Naive B cell (primary cell): Measurements from ENCODE around the gene TRAF5. TPM values are rescaled to one million over a fixed set of nuclear protein-coding genes. Genes with fewer than 3 reads are reported as not detected.
"Not testable (repeated sequence)": the region's sequence is repeated elsewhere in the genome, so short reads cannot be mapped to it uniquely, and the experiment has no call there.

Source experiments
- ATAC-seq, 2 donors: fragments of 150-1000 bp; cut with Tn5 transposase; 2 replicates each; pipeline ENCODE4 v1.10.0; 2021; ENCODE audit warnings: low read depth in 2 of 2, mild to moderate bottlenecking in 2 of 2, moderate library complexity in 2 of 2
- DNase-seq: peaks from one replicate; pipeline ENCODE4 v3.0.0; 2022
- H3K27ac Mint-ChIP-seq, 6 donors: one replicate each; pipeline ENCODE4 v1.8.0; 2020 to 2022; ENCODE audit warnings: mild to moderate bottlenecking in 6 of 6, mixed read lengths in 6 of 6, moderate library complexity in 5 of 6, inconsistent platforms in 2 of 6
- H3K27me3 Mint-ChIP-seq, 3 donors: one replicate each; pipeline ENCODE4 v1.8.0; 2021 to 2022; ENCODE audit warnings: mixed read lengths in 3 of 3, mild to moderate bottlenecking in 1 of 3
- H3K36me3 Mint-ChIP-seq, 2 donors: one replicate each; pipeline ENCODE4 v1.8.0; 2020 to 2022; ENCODE audit warnings: mixed read lengths in 2 of 2, inconsistent platforms in 1 of 2, mild to moderate bottlenecking in 1 of 2
- H3K4me1 Mint-ChIP-seq, 3 donors: one replicate each; pipeline ENCODE4 v1.8.0; 2020 to 2022; ENCODE audit warnings: mixed read lengths in 3 of 3, inconsistent platforms in 1 of 3, mild to moderate bottlenecking in 1 of 3, moderate library complexity in 1 of 3
- H3K4me3 Mint-ChIP-seq, 8 donors: one replicate each; pipeline ENCODE4 v1.8.0; 2020 to 2022; ENCODE audit warnings: mild to moderate bottlenecking in 8 of 8, mixed read lengths in 8 of 8, moderate library complexity in 8 of 8, inconsistent platforms in 2 of 8
- H3K9me3 Mint-ChIP-seq, 7 donors: one replicate each; pipeline ENCODE4 v1.8.0; 2020 to 2022; ENCODE audit warnings: mixed read lengths in 7 of 7, mild to moderate bottlenecking in 5 of 7, inconsistent platforms in 2 of 7, moderate library complexity in 1 of 7
- polyA plus RNA-seq, 6 donors: library from polyadenylated mRNA; unstranded; fragments of 300-500 nt; fragmentation: Illumina TruSeq; gene quantifications; one replicate each; pipeline ENCODE4 v1.2.3, GENCODE V29; 2021; ENCODE audit warnings: low read depth in 6 of 6

TRAF5 gene
- polyA plus RNA-seq, 6 donors from 2014 or later = 41.1 to 105 (median 80.3) TPM

DNA sequence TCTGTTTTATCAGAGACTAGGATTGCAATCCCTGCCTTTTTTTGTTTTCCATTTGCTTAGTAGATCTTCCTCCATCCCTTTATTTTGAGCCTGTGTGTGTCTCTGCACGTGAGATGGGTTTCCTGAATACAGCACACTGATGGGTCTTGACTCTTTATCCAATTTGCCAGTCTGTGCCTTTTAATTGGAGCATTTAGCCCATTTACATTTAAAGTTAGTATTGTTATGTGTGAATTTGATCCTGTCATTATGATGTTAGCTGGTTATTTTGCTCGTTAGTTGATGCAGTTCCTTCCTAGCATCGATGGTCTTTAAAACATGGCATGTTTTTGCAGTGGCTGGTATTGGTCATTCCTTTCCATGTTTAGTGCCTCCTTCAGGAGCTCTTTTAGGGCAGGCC is 79.5 kb downstream of the TRAF5 start:
- H3K4me3 Mint-ChIP-seq, H3K27me3 Mint-ChIP-seq, H3K27ac Mint-ChIP-seq, DNase-seq, H3K36me3 Mint-ChIP-seq, ATAC-seq: not testable (repeated sequence)
- Mint-ChIP-seq H3K4me1 (peaks cover 13 to 24% (median 16%) of the 10 kb centered on the region in 3 donors), H3K9me3 (peaks cover 0 to 17% (median 6%) of the 10 kb centered on the region in 7 donors)

DNA sequence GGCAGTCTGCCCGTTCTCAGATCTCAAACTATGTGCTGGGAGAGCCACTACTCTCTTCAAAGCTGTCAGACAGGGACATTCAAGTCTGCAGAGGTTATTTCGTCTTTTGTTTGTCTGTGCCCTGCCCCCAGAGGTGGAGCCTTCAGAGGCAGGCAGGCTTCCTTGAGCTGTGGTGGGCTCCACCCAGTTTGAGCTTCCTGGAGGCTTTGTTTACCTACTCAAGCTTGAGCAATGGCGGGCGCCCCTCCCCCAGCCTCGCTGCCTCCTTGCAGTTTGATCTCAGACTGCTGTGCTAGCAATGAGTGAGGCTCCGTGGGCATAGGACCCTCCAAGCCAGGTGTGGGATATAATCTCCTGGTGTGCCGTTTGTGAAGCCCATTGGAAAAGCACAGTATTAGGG is 81.1 kb downstream of the TRAF5 start:
- H3K27me3 Mint-ChIP-seq, ATAC-seq, H3K36me3 Mint-ChIP-seq: not testable (repeated sequence)

DNA sequence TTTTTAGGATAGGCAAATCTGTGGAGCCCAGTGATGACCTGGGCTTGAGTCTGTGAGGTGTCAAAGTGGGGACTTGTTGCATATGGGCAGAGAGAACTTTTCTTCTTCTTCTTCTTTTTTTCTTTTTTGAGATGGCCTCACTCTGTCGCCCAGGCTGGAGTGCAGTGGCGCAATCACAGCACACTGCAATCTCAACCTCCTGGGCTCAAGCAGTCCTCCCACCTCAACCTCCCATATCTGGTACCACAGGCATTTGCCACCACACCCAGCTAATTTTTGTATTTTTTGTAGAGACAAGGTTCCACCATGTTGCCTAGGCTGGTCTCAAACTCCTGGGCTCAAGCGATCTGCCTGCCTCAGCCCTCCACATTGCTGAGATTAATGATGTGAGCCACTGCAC is 85.0 kb downstream of the TRAF5 start:
- H3K4me1 Mint-ChIP-seq = peaks cover 16 to 18% (median 18%) of the 10 kb centered on the region in 3 donors
- H3K36me3 Mint-ChIP-seq = peaks cover 0 to 5% of the 10 kb centered on the region in 2 donors
- H3K27ac Mint-ChIP-seq = peak overlapping the region in 1 of 6 donors; percentile 44
- no peak for DNase-seq
- peaks cover 0 to 12% (median 3%) of the 10 kb centered on the region in 7 donors for H3K9me3 Mint-ChIP-seq
- no peak overlapping the region for H3K4me3 Mint-ChIP-seq
- H3K27me3 Mint-ChIP-seq = no peaks in the 10 kb centered on the region
- ATAC-seq = no peak

More for the DNA sequence above, 81.1 kb downstream of the TRAF5 start:
- not testable (repeated sequence) for DNase-seq, H3K27ac Mint-ChIP-seq
- peak overlapping the region in 2 of 8 donors; percentile 42 to 51 for H3K4me3 Mint-ChIP-seq
- H3K9me3 Mint-ChIP-seq = peaks cover 0 to 13% (median 2%) of the 10 kb centered on the region in 7 donors
- H3K4me1 Mint-ChIP-seq = peaks cover 12 to 18% (median 14%) of the 10 kb centered on the region in 3 donors

DNA sequence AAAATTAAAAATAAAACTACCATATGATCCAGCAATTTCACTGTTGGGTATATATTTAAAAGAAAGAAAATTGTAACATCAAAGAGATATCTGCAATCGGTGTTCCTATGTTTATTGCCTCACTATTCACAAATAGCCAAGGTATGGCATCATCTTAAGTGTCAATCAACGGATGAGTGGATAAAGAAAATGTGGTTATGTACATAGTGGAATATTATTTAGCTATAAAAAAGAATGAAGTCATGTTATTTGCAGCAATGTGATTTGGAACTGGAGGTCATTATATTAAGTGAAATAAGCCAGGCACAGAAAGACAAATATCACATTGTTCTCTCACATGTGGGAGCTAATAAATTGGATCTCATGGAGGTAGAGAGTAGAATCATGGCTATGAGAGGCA is 89.1 kb downstream of the TRAF5 start:
- Mint-ChIP-seq H3K27me3 (no peaks in the 10 kb centered on the region), H3K4me1 (peaks cover 8 to 12% (median 11%) of the 10 kb centered on the region in 3 donors), H3K36me3 (no peaks in the 10 kb centered on the region), H3K9me3 (peaks cover 0 to 4% (median 0%) of the 10 kb centered on the region in 7 donors), H3K4me3 (peak overlapping the region; percentile 50 to 87 (median 58)), H3K27ac (peak overlapping the region in 2 of 6 donors; percentile 9 to 58)
- ATAC-seq = no peak
- no peak for DNase-seq

DNA sequence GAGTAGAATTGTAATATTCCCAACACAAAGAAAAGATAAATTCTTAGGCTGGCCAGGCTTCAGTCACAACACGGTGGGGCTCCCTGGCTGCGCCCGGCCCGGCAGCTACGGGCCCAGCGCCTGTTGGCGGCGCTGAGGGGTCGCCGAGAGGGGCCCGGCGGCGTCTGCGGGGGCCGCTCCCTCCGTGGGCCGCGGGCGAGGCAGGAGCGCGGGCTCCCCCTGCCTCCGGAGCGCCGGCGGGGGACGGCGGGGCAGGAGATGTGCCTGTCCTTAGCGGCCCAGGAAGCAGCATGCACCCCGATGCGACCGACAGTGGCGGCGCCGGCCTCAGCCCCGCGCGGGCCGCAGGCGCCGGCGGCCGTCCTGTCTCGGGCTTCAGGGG is 89.6 kb downstream of the TRAF5 start:
- H3K27me3 Mint-ChIP-seq, H3K9me3 Mint-ChIP-seq, H3K36me3 Mint-ChIP-seq: not testable (repeated sequence)
- peak; percentile 44 for DNase-seq
- Mint-ChIP-seq H3K27ac (peak overlapping the region in 2 of 6 donors; percentile 9 to 58), H3K4me1 (peaks cover 8 to 12% (median 11%) of the 10 kb centered on the region in 3 donors), H3K4me3 (peak overlapping the region; percentile 21 to 87 (median 58))
- ATAC-seq = peak; percentile 73 to 79

DNA sequence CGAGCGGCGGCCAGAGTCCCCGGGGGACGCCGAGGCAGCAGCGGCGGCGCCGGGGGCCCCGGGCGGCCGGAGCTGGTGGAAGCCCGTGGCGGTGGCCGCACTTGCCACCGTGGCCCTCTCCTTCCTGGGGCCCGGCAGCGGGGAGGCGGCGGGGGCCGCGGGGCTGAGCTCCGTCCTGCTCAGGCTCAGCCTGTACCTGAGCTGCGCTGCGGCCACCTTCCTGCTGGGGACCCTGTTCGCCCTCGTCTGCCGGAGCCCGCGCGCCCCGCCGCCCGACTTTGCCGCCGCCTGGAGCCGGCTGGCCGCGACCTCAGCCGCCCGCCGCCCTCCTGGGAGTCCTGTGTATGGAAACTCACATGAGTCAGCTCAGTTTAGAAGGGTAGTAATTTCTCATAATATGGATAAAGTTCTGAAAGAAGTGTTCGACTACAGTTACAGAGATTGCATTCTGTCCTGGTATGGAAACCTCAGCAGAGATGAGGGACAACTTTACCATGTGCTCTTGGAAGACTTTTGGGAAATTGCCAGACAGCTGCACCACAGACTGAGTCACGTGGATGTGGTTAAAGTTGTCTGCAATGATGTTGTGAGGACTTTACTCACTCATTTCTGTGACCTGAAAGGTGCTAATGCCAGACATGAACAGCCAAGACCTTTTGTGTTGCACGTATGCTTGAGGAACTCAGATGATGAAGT is 90.1 kb downstream of the TRAF5 start:
- not testable (repeated sequence) for H3K27me3 Mint-ChIP-seq, H3K9me3 Mint-ChIP-seq, H3K36me3 Mint-ChIP-seq
- Mint-ChIP-seq H3K4me3 (peak overlapping the region; percentile 20 to 79 (median 74)), H3K27ac (peak overlapping the region in 4 of 6 donors; percentile 22 to 69 (median 37)), H3K4me1 (peaks cover 8 to 12% (median 11%) of the 10 kb centered on the region in 3 donors)
- DNase-seq = peak; percentile 18
- ATAC-seq = peak; percentile 61 to 65

DNA sequence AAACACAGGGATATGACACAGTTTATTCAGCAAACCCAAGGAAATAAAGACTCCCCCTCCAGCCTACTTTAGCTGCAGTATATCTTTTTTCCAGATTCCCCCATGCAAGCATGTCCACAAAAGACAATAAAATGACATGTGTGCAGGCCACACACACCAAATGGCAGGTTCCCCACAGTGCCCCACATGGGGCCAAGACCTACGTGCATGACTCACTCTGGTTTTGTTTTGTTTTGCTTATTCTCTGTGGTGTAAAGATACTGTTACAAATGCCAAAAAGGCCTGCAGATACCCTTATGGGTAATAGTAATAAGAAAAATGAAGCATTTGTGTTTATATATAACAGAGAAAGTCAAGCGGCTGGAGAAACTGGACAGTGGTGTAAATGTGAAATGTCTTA is 93.8 kb downstream of the TRAF5 start:
- no peaks in the 10 kb centered on the region for H3K9me3 Mint-ChIP-seq
- H3K36me3 Mint-ChIP-seq = no peaks in the 10 kb centered on the region
- ATAC-seq (no peak), DNase-seq (no peak)
- H3K4me3 Mint-ChIP-seq = no peak overlapping the region
- peak overlapping the region in 2 of 6 donors; percentile 69 to 87 for H3K27ac Mint-ChIP-seq
- H3K27me3 Mint-ChIP-seq = no peaks in the 10 kb centered on the region
- peaks cover 8 to 12% (median 10%) of the 10 kb centered on the region in 3 donors for H3K4me1 Mint-ChIP-seq

DNA sequence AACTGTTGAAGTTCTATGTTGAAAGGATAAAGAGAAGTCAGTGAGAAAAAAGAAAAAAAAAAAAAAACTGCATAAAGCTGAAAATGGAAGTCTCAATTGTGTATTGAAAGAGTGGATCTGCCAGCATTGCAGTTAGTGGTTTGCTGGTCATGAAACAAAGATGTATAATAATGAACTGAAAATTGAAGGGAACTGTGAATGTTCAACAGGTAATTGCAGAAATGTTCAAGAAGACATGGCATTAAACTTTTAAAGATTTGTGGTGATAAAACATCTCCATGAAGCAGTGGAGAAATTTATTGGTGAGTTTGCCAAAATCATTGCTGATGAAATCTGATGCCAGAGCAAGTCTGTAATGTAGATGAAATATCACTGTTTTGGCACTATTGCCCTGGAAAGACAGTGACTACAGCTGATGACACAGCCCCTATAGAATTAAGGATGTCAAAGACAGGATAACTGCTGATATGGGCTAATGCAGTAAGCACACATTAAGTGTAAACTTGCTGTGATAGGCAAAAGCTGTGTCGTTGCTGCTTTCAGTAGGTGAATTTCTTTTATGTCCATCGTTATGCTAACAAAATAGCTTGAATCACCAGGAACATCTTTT is 94.3 kb downstream of the TRAF5 start:
- H3K36me3 Mint-ChIP-seq = no peaks in the 10 kb centered on the region
- peak overlapping the region in 3 of 6 donors; percentile 23 to 87 (median 69) for H3K27ac Mint-ChIP-seq
- DNase-seq = no peak
- H3K4me1 Mint-ChIP-seq = peaks cover 6 to 9% (median 8%) of the 10 kb centered on the region in 3 donors
- no peaks in the 10 kb centered on the region for H3K9me3 Mint-ChIP-seq
- no peak overlapping the region for H3K4me3 Mint-ChIP-seq
- no peak for ATAC-seq
- no peaks in the 10 kb centered on the region for H3K27me3 Mint-ChIP-seq

DNA sequence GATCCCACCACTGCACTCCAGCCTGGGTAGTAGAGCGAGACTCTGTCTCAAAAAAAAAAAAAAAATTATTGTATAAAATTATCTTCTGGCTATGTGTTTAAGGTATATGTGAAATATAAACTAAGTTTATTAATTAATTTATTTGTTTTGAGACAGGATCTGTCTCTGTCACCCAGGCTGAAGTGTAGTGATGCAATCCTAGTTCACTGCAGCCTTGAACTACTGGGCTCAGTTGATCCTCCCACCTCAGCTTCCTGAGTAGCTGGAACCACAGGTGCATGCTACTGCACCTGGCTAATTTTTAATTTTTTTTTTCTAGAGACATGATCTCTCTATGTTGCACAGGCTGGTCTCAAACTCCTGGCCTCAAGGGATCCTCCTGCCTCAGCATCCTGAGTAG is 97.4 kb downstream of the TRAF5 start:
- DNase-seq = no peak
- Mint-ChIP-seq H3K4me1 (no peaks in the 10 kb centered on the region), H3K9me3 (no peaks in the 10 kb centered on the region), H3K27ac (no peak overlapping the region), H3K36me3 (no peaks in the 10 kb centered on the region), H3K4me3 (no peak overlapping the region), H3K27me3 (no peaks in the 10 kb centered on the region)
- no peak for ATAC-seq

Other genes with a start within 250 kb of the TRAF5 start
- not detected for gene KCNH1, start 192.7 kb upstream of the TRAF5 start, polyA plus RNA-seq
- gene RCOR3, start 67.5 kb upstream of the TRAF5 start, polyA plus RNA-seq = 10 to 100 TPM; 16.6 to 43.1 (median 29.5) TPM
- gene RD3, start 165.3 kb downstream of the TRAF5 start, polyA plus RNA-seq = not detected